Left ventricle myocardium inferior (tissue), 1 donor: ENCODE data around the gene PRR15. TPM values are rescaled to one million over a fixed set of nuclear protein-coding genes. Genes with fewer than 3 reads are reported as not detected.
"Not testable (repeated sequence)": the region's sequence is repeated elsewhere in the genome, so short reads cannot be mapped to it uniquely, and the experiment has no call there.

Experiments
- DNase-seq: peaks from one replicate; pipeline ENCODE4 v3.0.0-alpha.2; 2020
- H3K27ac ChIP-seq: fragments of 200-600 bp; replicated peaks from 2 replicates; pipeline ENCODE4 v1.8.0; 2021
- H3K27me3 ChIP-seq: fragments of 200-600 bp; 2 replicates; pipeline ENCODE4 v1.8.0; 2021; ENCODE audit warnings: low read depth
- H3K36me3 ChIP-seq: fragments of 200-600 bp; 2 replicates; pipeline ENCODE4 v1.8.0; 2021
- H3K4me1 ChIP-seq: fragments of 200-600 bp; 2 replicates; pipeline ENCODE4 v1.8.0; 2021
- H3K4me3 ChIP-seq: fragments of 200-600 bp; 2 replicates; pipeline ENCODE4 v1.8.0; 2021; ENCODE audit warnings: mild to moderate bottlenecking, moderate library complexity
- H3K9me3 ChIP-seq: fragments of 200-600 bp; replicated peaks from 2 replicates; pipeline ENCODE4 v1.8.0; 2021
- intact Hi-C: fragments of 100-400 bp; cut with micrococcal nuclease; formaldehyde crosslinking; loops from one replicate; pipeline ENCODE4 v1.11.0; 2022
- long read RNA-seq: library from polyadenylated mRNA; unstranded; transcript quantifications from one replicate; pipeline ENCODE4 v2.0.0, GENCODE V29; 2021
- total RNA-seq: library from RNA; stranded (reverse); fragmentation: NEBNext Ultra II Directional; extraction: Animal tissue kit (Norgen Biotek cat#: 25700); gene quantifications from one replicate; pipeline ENCODE4 v1.2.1, GENCODE V29; 2021
- TF ChIP-seq, protein P1 (sequence below): fragments of 200-600 bp; IDR thresholded peaks from 2 replicates; pipeline ENCODE4 v1.8.0; 2021; ENCODE audit warnings: antibody characterized with exemption, mild to moderate bottlenecking, borderline replicate concordance
- donor health status: DM: no; HTN: yes; CAD: no; lungs with severe emphysema.

PRR15 gene, protein sequence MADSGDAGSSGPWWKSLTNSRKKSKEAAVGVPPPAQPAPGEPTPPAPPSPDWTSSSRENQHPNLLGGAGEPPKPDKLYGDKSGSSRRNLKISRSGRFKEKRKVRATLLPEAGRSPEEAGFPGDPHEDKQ
- total RNA-seq: not detected
- long read RNA-seq, partial matches to known transcripts: 0 of 2 reads
- long read RNA-seq, other reads (novel, unspliced or antisense): 0 of 2 reads

GRCh38 chr7:29563590-29564495 is at the start of gene PRR15:
Gene PRR15, plus strand, starts transcription at chr7:29563835. Its CDS starts 2,495 bp downstream, at chr7:29566330.
- H3K27me3 ChIP-seq: peaks cover 82% of the 10 kb centered on the region
- peaks cover 40% of the 10 kb centered on the region for H3K4me1 ChIP-seq
- no peaks in the 10 kb centered on the region for H3K9me3 ChIP-seq
- DNase-seq: no peak
- no peaks in the 10 kb centered on the region for H3K36me3 ChIP-seq
- H3K27ac ChIP-seq: no peak within 1 kb of the TSS
- H3K4me3 ChIP-seq: peak within 1 kb of the TSS; percentile 69
- TF ChIP-seq, protein P1, sequence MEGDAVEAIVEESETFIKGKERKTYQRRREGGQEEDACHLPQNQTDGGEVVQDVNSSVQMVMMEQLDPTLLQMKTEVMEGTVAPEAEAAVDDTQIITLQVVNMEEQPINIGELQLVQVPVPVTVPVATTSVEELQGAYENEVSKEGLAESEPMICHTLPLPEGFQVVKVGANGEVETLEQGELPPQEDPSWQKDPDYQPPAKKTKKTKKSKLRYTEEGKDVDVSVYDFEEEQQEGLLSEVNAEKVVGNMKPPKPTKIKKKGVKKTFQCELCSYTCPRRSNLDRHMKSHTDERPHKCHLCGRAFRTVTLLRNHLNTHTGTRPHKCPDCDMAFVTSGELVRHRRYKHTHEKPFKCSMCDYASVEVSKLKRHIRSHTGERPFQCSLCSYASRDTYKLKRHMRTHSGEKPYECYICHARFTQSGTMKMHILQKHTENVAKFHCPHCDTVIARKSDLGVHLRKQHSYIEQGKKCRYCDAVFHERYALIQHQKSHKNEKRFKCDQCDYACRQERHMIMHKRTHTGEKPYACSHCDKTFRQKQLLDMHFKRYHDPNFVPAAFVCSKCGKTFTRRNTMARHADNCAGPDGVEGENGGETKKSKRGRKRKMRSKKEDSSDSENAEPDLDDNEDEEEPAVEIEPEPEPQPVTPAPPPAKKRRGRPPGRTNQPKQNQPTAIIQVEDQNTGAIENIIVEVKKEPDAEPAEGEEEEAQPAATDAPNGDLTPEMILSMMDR: no peak
- intact Hi-C loops: no loop called here

GRCh38 chr7:29516491-29516890 is 47.1 kb upstream of the PRR15 start:
- Histone ChIP-seq H3K27me3 (no peaks in the 10 kb centered on the region), H3K4me1 (no peaks in the 10 kb centered on the region), H3K27ac (no peak overlapping the region), H3K9me3 (peaks cover under 1% of the 10 kb centered on the region), H3K36me3 (peaks cover 10% of the 10 kb centered on the region), H3K4me3 (no peak overlapping the region)
- intact Hi-C loops: no loop called here
- no peak for DNase-seq
- TF ChIP-seq, protein P1: no peak

GRCh38 chr7:29518616-29519015 is 45.0 kb upstream of the PRR15 start:
- Histone ChIP-seq H3K36me3 (no peaks in the 10 kb centered on the region), H3K27me3 (no peaks in the 10 kb centered on the region), H3K4me3 (no peak overlapping the region), H3K4me1 (no peaks in the 10 kb centered on the region), H3K27ac (no peak overlapping the region), H3K9me3 (peaks cover 10% of the 10 kb centered on the region)
- DNase-seq: no peak
- TF ChIP-seq, protein P1: no peak
- intact Hi-C loops: no loop called here

GRCh38 chr7:29523728-29524127 is 39.9 kb upstream of the PRR15 start:
- H3K9me3 ChIP-seq: peaks cover 10% of the 10 kb centered on the region
- intact Hi-C loops: no loop called here
- no peak for DNase-seq
- H3K36me3 ChIP-seq: no peaks in the 10 kb centered on the region
- no peaks in the 10 kb centered on the region for H3K27me3 ChIP-seq
- no peak overlapping the region for H3K4me3 ChIP-seq
- no peak overlapping the region for H3K27ac ChIP-seq
- no peaks in the 10 kb centered on the region for H3K4me1 ChIP-seq
- TF ChIP-seq, protein P1: no peak

DNA sequence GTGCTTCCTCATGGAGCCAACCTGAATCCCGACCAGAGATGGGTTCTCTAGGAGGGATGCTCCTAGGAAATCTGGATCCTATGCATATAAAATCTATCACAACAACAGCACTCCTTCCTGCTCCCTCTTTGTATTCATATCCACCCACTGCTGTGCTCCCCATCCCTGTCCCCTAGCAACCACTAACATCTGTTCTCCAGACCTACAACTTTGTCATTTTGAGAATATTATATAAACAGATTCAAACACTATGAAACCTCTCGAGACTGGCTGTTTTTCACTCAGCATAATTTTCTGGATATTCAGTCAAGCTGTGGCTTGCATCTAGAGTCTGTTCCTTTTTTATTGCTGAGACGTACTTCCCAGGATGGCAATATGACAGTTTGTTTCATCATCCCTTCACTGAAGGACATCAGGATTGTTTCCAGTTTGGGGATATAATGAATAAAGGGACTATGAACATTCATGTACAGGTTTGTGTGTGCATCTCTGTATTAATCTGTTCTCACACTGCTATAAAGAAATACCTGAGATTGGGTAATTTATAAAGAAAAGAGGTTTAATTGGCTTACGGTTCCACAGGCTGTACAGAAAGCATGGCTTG is 36.0 kb upstream of the PRR15 start:
- TF ChIP-seq, protein P1: no peak
- no peak for DNase-seq
- intact Hi-C loops: no loop called here
- H3K4me3 ChIP-seq: no peak overlapping the region
- H3K36me3 ChIP-seq: no peaks in the 10 kb centered on the region
- no peaks in the 10 kb centered on the region for H3K9me3 ChIP-seq
- no peak overlapping the region for H3K27ac ChIP-seq
- H3K4me1 ChIP-seq: no peaks in the 10 kb centered on the region
- H3K27me3 ChIP-seq: no peaks in the 10 kb centered on the region

- H3K27ac ChIP-seq, intact Hi-C loops, DNase-seq, H3K4me3 ChIP-seq, H3K4me1 ChIP-seq, H3K9me3 ChIP-seq, H3K27me3 ChIP-seq, H3K36me3 ChIP-seq: not testable (repeated sequence)
Observed at GRCh38 chr7:29528526-29528925, 35.1 kb upstream of the PRR15 start.
